ENCODE results near the gene RASGEF1B. TPM values are rescaled to one million over a fixed set of nuclear protein-coding genes. Genes with fewer than 3 reads are reported as not detected.

The RASGEF1B gene
- total and polyA plus RNA-seq, 2 donors from 2014 or later = 8.3 to 15.0 TPM

DNA sequence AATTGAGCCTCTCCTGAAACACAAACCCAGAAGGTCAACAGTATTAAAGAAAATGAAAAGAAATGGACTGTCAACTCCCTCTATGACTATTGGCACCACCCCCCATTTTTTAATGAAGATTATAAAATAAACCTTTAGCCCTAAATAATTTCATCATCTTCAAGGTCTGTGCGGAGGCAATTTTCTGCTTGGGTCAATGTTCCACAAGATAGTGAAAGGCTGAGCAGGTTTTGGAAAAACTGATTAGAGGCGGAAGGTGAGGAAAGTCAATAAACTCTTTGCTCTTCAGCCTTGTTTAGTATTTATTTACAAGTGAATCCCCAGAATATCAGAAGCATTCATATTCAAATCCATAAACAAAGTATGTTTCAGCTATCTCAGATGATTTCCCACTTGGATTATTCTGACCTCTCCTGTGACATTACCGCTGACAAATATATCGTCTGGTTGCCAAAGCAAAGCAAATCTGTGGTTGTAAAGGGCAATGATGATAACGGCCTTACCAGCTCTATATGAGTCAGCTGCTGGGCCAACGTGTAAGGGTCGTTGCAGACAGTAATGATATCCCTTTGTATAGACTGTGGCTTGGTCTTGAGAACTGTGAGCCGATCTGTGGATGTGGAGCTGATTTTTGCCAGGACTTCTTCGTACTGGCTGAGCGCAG is 24.0 kb downstream of the RASGEF1B start:
- no peak for DNase-seq
- TF ChIP-seq, protein P1, sequence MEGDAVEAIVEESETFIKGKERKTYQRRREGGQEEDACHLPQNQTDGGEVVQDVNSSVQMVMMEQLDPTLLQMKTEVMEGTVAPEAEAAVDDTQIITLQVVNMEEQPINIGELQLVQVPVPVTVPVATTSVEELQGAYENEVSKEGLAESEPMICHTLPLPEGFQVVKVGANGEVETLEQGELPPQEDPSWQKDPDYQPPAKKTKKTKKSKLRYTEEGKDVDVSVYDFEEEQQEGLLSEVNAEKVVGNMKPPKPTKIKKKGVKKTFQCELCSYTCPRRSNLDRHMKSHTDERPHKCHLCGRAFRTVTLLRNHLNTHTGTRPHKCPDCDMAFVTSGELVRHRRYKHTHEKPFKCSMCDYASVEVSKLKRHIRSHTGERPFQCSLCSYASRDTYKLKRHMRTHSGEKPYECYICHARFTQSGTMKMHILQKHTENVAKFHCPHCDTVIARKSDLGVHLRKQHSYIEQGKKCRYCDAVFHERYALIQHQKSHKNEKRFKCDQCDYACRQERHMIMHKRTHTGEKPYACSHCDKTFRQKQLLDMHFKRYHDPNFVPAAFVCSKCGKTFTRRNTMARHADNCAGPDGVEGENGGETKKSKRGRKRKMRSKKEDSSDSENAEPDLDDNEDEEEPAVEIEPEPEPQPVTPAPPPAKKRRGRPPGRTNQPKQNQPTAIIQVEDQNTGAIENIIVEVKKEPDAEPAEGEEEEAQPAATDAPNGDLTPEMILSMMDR (IDR thresholded peaks at IDR 0.05; ENCODE audit: borderline replicate concordance, extremely low read depth, insufficient read depth) = no peak
- Histone ChIP-seq H3K27ac (ENCODE audit: low read depth in 2 of 2, low read length in 2 of 2) (no peak overlapping the region), H3K9ac (ENCODE audit: low read length in 3 of 3) (no peak overlapping the region), H3K36me3 (ENCODE audit: control insufficient read depth in 2 of 3, insufficient read depth in 3 of 3, low read length in 3 of 3) (peaks cover 0 to 30% (median 15%) of the 10 kb centered on the region in 3 donors), H3K27me3 (ENCODE audit: control insufficient read depth, insufficient read depth, low read length) (no peaks in the 10 kb centered on the region), H3K9me3 (ENCODE audit: control insufficient read depth in 2 of 3, insufficient read depth in 1 of 3, low read length in 3 of 3) (no peaks in the 10 kb centered on the region), H3K4me1 (ENCODE audit: control insufficient read depth in 2 of 3, insufficient read depth in 2 of 3, low read depth in 1 of 3, low read length in 3 of 3) (no peaks in the 10 kb centered on the region), H3K4me3 (ENCODE audit: low read length in 3 of 3) (no peak overlapping the region)
- no peak for FAIRE-seq
- intact Hi-C loops (cut with DNase I) = no loop called here

DNA sequence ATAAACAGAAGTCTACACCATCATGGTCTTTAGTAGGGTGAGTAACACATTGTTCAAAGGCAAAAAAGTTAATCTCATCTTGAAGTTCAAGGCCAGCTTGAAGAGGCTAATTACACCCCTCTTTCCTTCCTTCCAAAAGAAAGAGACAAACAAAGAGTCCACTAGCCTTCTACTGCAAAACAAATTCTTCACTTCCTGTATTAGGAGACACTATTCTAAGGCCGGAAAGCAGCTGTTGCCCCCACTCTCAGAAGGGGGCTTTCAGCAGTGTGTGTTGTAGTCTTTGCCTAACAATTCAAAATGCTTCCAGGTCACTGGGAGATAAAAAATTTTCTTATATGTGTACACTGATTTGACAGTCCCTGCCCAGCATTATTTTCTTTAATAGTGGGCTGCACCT is 25.1 kb downstream of the RASGEF1B start:
- Histone ChIP-seq H3K9me3 (ENCODE audit: control insufficient read depth in 2 of 3, insufficient read depth in 1 of 3, low read length in 3 of 3) (no peaks in the 10 kb centered on the region), H3K27me3 (ENCODE audit: control insufficient read depth, insufficient read depth, low read length) (no peaks in the 10 kb centered on the region), H3K9ac (ENCODE audit: low read length in 3 of 3) (no peak overlapping the region), H3K4me1 (ENCODE audit: control insufficient read depth in 2 of 3, insufficient read depth in 2 of 3, low read depth in 1 of 3, low read length in 3 of 3) (no peaks in the 10 kb centered on the region), H3K4me3 (ENCODE audit: low read length in 3 of 3) (no peak overlapping the region), H3K36me3 (ENCODE audit: control insufficient read depth in 2 of 3, insufficient read depth in 3 of 3, low read length in 3 of 3) (peaks cover 0 to 32% (median 15%) of the 10 kb centered on the region in 3 donors), H3K27ac (ENCODE audit: low read depth in 2 of 2, low read length in 2 of 2) (no peak overlapping the region)
- FAIRE-seq (no peak), DNase-seq (no peak)
- intact Hi-C loops (cut with DNase I) = no loop called here
- TF ChIP-seq, protein P1 (IDR thresholded peaks at IDR 0.05; ENCODE audit: borderline replicate concordance, extremely low read depth, insufficient read depth) = no peak

DNA sequence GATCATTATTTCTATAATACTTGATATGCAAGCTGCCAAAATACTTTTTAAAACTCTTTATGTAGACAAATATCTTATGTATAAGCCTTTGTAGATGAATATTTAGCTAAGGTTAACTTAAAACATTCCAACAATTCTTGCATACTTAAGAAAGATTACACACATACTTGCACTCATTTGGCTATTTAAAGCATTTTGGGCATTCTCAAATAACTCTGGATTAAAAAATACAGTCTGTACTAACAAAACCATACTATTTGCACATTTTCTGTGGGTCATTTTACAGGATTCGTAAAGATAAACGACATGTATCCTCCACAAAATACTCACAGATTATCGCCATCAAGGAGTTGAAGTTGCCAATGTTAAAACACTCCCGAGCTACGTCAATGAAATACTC is 26.5 kb downstream of the RASGEF1B start:
- Histone ChIP-seq H3K36me3 (ENCODE audit: control insufficient read depth in 2 of 3, insufficient read depth in 3 of 3, low read length in 3 of 3) (peaks cover 0 to 36% (median 15%) of the 10 kb centered on the region in 3 donors), H3K9ac (ENCODE audit: low read length in 3 of 3) (no peak overlapping the region), H3K27ac (ENCODE audit: low read depth in 2 of 2, low read length in 2 of 2) (no peak overlapping the region), H3K9me3 (ENCODE audit: control insufficient read depth in 2 of 3, insufficient read depth in 1 of 3, low read length in 3 of 3) (no peaks in the 10 kb centered on the region), H3K27me3 (ENCODE audit: control insufficient read depth, insufficient read depth, low read length) (no peaks in the 10 kb centered on the region), H3K4me3 (ENCODE audit: low read length in 3 of 3) (no peak overlapping the region), H3K4me1 (ENCODE audit: control insufficient read depth in 2 of 3, insufficient read depth in 2 of 3, low read depth in 1 of 3, low read length in 3 of 3) (no peaks in the 10 kb centered on the region)
- TF ChIP-seq, protein P1 (IDR thresholded peaks at IDR 0.05; ENCODE audit: borderline replicate concordance, extremely low read depth, insufficient read depth) = no peak
- DNase-seq (no peak), FAIRE-seq (no peak)
- intact Hi-C loops (cut with DNase I) = no loop called here

Measured in kidney (tissue), 14 donors.